ENCODE data around the gene CHPF. TPM values are rescaled to one million over a fixed set of nuclear protein-coding genes. Genes with fewer than 3 reads are reported as not detected.
A peak's percentile ranks its signal among the peaks of the same experiment; 100 is the strongest.

The CHPF gene
- total RNA-seq, 1 donor from 2014 or later: 47.5 TPM

DNA sequence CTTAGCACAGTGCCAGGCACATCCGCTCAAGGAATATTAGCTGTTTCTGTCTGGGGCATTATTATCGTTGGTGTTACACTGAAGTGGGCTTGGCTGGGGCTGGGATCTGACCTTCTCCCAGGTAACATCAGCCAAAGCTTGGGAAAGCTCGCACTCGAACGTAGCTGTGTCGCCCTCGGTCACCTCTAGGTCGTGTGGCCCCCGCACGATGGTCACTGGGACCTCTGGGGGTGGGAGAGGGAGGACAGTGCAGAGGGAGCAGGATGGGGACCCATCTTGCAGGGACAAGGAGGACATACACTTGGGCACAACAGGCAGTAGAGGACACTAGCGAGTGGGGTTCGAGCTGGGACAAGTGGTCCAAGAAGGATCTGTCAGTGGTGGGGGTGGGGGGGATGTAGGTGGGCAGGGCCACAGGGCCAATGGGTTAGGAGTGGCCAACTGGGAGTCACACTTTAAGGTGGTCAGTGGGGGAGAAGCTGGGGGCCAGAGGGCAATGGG, 9.9 kb upstream of the CHPF start:
- no peak for DNase-seq (ENCODE audit: extremely low spot score, unreplicated experiment)
- Mint-ChIP-seq H3K4me1 (ENCODE audit: unreplicated experiment) (no peaks in the 10 kb centered on the region), H3K9me3 (no peaks in the 10 kb centered on the region), H3K4me3 (peak overlapping the region; percentile 65), H3K36me3 (peaks cover under 1% of the 10 kb centered on the region), H3K27ac (no peak overlapping the region), H3K27me3 (peaks cover 8% of the 10 kb centered on the region)
- TF ChIP-seq, protein P1, sequence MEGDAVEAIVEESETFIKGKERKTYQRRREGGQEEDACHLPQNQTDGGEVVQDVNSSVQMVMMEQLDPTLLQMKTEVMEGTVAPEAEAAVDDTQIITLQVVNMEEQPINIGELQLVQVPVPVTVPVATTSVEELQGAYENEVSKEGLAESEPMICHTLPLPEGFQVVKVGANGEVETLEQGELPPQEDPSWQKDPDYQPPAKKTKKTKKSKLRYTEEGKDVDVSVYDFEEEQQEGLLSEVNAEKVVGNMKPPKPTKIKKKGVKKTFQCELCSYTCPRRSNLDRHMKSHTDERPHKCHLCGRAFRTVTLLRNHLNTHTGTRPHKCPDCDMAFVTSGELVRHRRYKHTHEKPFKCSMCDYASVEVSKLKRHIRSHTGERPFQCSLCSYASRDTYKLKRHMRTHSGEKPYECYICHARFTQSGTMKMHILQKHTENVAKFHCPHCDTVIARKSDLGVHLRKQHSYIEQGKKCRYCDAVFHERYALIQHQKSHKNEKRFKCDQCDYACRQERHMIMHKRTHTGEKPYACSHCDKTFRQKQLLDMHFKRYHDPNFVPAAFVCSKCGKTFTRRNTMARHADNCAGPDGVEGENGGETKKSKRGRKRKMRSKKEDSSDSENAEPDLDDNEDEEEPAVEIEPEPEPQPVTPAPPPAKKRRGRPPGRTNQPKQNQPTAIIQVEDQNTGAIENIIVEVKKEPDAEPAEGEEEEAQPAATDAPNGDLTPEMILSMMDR (conservative IDR thresholded peaks at IDR 0.05): no peak

DNA sequence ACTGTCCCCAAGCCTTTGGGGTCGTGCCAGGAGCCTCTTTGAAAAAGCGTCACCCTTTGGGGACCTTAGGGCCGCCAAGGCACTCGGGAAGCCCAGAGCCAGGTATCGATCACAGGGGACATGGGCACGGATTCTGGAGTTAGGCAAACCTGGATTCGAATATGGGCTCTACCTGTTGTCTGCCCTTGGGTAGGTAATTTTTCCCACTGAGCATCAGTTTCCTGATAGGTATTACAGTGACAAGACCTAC, 9.5 kb upstream of the CHPF start:
- Mint-ChIP-seq H3K36me3 (peaks cover 4% of the 10 kb centered on the region), H3K27ac (no peak overlapping the region), H3K4me3 (peak overlapping the region; percentile 65), H3K4me1 (ENCODE audit: unreplicated experiment) (no peaks in the 10 kb centered on the region), H3K27me3 (peaks cover 11% of the 10 kb centered on the region), H3K9me3 (no peaks in the 10 kb centered on the region)
- no peak for DNase-seq (ENCODE audit: extremely low spot score, unreplicated experiment)
- TF ChIP-seq, protein P1 (conservative IDR thresholded peaks at IDR 0.05): no peak

DNA sequence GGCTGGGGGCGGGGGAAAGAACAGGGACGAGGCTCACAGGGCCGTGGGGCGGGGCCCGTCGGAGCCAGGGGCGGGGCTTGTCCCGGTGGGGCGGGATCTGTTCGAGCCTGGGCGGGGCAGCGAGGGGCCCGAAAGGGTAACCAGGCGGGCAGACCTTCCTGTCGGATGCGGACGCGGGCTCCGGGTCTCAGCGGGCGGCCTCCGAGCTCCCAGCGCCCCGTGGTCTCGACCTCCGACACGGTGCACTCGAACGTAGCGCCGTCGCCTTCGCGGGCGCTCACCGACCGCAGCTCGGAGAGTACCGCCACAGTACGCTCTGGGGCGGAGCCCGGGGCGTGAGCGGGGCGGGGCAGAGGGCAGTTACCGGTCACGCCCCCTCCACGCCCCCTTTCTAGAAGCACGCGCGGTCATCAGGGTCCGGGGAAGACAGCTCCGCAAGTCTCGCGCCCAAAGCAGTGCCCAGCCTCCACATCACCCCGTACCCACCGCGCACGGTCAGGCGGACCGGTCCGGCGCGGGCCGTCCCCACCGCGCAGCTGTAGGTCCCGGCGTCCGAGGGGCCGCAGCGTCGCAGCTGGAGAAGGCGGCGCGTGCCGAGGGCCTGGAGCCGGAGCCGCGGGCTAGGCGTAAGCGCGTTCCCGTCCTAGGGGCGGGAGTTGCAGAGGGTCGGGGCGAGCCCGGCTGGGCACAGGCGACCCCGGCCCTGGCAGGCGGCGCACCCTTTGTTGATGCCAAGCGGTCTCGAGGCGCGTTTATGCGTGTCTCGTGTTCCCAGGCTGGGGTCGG, 9.0 kb upstream of the CHPF start:
- H3K4me1 Mint-ChIP-seq (ENCODE audit: unreplicated experiment): no peaks in the 10 kb centered on the region
- no peak overlapping the region for H3K27ac Mint-ChIP-seq
- peaks cover 4% of the 10 kb centered on the region for H3K36me3 Mint-ChIP-seq
- peak overlapping the region; percentile 88 for H3K4me3 Mint-ChIP-seq
- no peaks in the 10 kb centered on the region for H3K9me3 Mint-ChIP-seq
- peak; percentile 93 for DNase-seq (ENCODE audit: extremely low spot score, unreplicated experiment)
- TF ChIP-seq, protein P1 (conservative IDR thresholded peaks at IDR 0.05): no peak
- peaks cover 11% of the 10 kb centered on the region for H3K27me3 Mint-ChIP-seq

DNA sequence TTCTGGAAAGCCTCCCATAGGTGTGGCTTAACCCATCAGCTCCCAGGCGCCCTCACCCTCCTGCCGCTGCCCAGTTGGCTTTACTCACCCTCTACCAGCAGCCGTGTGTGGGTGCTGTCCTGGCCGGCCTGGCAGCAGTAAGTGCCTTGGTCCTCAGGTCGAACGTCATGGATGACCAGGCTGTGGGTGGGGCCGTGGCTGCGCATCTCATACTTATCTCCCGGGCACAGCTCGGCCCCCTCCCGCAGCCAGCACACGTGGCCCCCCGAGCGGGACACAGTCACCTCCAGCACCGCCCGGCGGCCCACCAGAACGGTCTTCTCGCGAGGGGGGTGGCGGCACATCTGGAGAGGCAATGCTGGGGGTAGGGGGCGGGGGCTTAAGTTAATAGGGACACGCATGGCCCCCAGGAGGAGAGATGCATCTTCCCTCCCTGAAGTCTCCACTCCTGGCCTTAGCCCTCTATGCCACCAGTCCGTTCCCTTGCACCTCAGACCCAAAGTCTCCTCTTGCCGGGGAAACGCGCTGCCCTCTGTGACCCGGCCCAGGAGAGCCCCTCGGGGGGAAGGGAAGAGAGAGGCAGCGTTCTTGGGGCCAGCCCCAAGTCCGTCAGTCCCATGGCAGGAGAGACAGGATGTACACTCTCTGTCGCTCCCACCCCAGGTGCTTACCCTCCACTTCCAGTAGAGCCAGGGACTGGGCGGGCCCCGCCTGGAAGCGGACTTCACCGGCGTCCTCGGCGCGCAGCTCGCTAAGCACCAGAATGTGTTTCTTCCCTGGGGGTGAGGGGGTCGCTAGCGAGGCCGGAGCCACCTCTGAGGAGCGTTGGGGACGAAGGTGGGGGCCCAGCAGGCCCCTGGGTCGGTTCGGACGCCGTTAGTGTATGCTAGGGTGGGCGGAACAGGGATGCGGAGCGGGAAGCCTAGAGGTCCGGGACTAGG, 8.1 kb upstream of the CHPF start:
- Mint-ChIP-seq H3K36me3 (peaks cover 4% of the 10 kb centered on the region), H3K4me3 (peak overlapping the region; percentile 88), H3K27ac (no peak overlapping the region), H3K27me3 (peaks cover 11% of the 10 kb centered on the region), H3K4me1 (ENCODE audit: unreplicated experiment) (no peaks in the 10 kb centered on the region), H3K9me3 (no peaks in the 10 kb centered on the region)
- TF ChIP-seq, protein P1 (conservative IDR thresholded peaks at IDR 0.05): no peak
- DNase-seq (ENCODE audit: extremely low spot score, unreplicated experiment): no peak

DNA sequence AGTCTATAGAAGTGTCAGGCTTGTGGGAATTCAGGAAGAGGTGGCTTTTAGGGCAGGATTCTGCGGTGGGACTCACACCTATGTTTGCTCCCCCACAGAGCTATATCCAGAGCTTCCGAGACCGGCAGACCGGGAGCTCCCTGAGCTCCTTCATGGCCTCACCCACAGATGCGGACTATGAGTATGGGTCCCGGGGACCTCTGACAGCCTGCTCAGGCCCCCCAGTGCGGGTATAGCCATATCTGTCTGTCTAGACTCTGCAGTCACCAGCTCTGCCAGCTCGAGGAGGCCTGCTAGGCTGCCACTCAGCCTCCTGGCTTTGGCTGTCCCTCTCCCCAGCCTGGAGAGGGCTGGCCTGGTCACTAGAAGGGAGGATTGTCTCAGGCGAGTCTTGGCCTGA, 6.0 kb upstream of the CHPF start:
- no peak for DNase-seq (ENCODE audit: extremely low spot score, unreplicated experiment)
- H3K27ac Mint-ChIP-seq: no peak overlapping the region
- H3K4me3 Mint-ChIP-seq: no peak overlapping the region
- H3K36me3 Mint-ChIP-seq: peaks cover 4% of the 10 kb centered on the region
- H3K4me1 Mint-ChIP-seq (ENCODE audit: unreplicated experiment): peaks cover 4% of the 10 kb centered on the region
- H3K9me3 Mint-ChIP-seq: no peaks in the 10 kb centered on the region
- H3K27me3 Mint-ChIP-seq: peaks cover 16% of the 10 kb centered on the region
- TF ChIP-seq, protein P1 (conservative IDR thresholded peaks at IDR 0.05): no peak
